KMS-11 (cell line): ENCODE results near the gene ATP8B3.

Experiments
- H2AFZ ChIP-seq: fragments of 200-600 bp; sonication (generic); 2 replicates; pipeline ENCODE4 v1.6.1; 2016; ENCODE audit warnings: antibody characterized with exemption, mixed run types, low read depth
- H3K27ac ChIP-seq: fragments of 200-600 bp; sonication (generic); 2 replicates; pipeline ENCODE4 v1.6.1; 2016; ENCODE audit warnings: mild to moderate bottlenecking, mixed run types
- H3K27me3 ChIP-seq: fragments of 200-600 bp; sonication (generic); 2 replicates; pipeline ENCODE4 v1.6.1; 2017; ENCODE audit warnings: mild to moderate bottlenecking, low read depth, mixed run types, moderate library complexity; ENCODE audit not compliant: insufficient read depth
- H3K36me3 ChIP-seq: fragments of 200-600 bp; sonication (generic); 2 replicates; pipeline ENCODE4 v1.6.1; 2017; ENCODE audit warnings: mild to moderate bottlenecking, mixed run types; ENCODE audit not compliant: insufficient read depth
- H3K4me1 ChIP-seq: fragments of 200-600 bp; sonication (generic); 2 replicates; pipeline ENCODE4 v1.6.1; 2016; ENCODE audit warnings: mild to moderate bottlenecking, low read depth, mixed run types; ENCODE audit not compliant: poor library complexity, severe bottlenecking
- H3K4me2 ChIP-seq: fragments of 200-600 bp; sonication (generic); 2 replicates; pipeline ENCODE4 v1.7.0; 2016; ENCODE audit warnings: mild to moderate bottlenecking, mixed run types
- H3K4me3 ChIP-seq: fragments of 200-600 bp; sonication (generic); IDR thresholded peaks from 2 replicates; pipeline ENCODE4 v1.6.1; 2017; ENCODE audit warnings: low read depth, low read length, mixed read lengths; ENCODE audit not compliant: insufficient read depth
- H3K79me2 ChIP-seq: fragments of 200-600 bp; sonication (generic); 2 replicates; pipeline ENCODE4 v1.6.1; 2016; ENCODE audit warnings: low read depth, mixed run types; ENCODE audit not compliant: insufficient read depth
- H3K9ac ChIP-seq: fragments of 200-600 bp; sonication (generic); 2 replicates; pipeline ENCODE4 v1.6.1; 2016; ENCODE audit warnings: mild to moderate bottlenecking, mixed run types
- H4K20me1 ChIP-seq: fragments of 200-600 bp; sonication (generic); 2 replicates; pipeline ENCODE4 v1.6.1; 2016; ENCODE audit warnings: mild to moderate bottlenecking, mixed run types; ENCODE audit not compliant: insufficient read depth
- TF ChIP-seq, protein P1 (sequence below): fragments of 200-600 bp; sonication (generic); conservative IDR thresholded peaks from 2 replicates; pipeline ENCODE4 v1.6.1; 2017; ENCODE audit warnings: low read depth, mild to moderate bottlenecking, antibody characterized with exemption, low read length, moderate library complexity, mixed read lengths

Gene ATP8B3

DNA sequence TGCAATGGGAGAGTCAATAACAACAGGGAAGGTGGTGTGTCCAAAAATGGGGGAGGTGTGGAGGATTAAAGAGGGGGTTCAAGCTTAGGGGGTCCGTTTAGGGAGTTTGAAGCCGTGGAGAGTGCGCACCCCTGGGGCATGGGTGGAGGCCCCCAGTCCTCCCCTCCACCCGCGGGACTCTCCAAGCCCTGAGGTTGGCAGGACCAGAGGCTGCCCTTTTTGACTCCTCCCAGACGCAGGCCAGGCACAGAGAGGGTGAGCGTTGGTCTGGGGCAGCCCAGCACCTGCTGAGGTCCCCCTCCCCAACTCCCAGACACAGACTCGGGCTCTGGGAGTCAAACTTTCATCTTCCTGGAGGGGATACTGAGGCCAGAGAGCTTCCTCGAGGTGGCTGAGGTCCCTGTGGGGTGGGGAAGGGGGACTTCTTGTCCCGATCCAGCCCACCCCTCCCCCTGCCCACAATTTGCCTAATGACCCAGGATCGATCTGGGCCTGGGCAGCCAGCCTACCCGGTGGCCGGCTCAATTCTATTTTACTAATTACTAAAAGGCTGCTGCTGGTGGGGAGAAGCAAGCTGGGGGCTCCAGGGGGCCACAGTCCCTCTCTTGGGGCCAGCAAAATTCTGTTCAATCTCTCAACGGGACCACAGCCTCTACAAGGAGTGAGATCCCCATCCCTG is 61.6 kb downstream of the ATP8B3 start:
- no peak overlapping the region for H3K9ac ChIP-seq
- peaks cover 75% of the 10 kb centered on the region for H3K27me3 ChIP-seq
- H3K27ac ChIP-seq: no peak overlapping the region
- no peaks in the 10 kb centered on the region for H4K20me1 ChIP-seq
- no peaks in the 10 kb centered on the region for H3K36me3 ChIP-seq
- TF ChIP-seq, protein P1, sequence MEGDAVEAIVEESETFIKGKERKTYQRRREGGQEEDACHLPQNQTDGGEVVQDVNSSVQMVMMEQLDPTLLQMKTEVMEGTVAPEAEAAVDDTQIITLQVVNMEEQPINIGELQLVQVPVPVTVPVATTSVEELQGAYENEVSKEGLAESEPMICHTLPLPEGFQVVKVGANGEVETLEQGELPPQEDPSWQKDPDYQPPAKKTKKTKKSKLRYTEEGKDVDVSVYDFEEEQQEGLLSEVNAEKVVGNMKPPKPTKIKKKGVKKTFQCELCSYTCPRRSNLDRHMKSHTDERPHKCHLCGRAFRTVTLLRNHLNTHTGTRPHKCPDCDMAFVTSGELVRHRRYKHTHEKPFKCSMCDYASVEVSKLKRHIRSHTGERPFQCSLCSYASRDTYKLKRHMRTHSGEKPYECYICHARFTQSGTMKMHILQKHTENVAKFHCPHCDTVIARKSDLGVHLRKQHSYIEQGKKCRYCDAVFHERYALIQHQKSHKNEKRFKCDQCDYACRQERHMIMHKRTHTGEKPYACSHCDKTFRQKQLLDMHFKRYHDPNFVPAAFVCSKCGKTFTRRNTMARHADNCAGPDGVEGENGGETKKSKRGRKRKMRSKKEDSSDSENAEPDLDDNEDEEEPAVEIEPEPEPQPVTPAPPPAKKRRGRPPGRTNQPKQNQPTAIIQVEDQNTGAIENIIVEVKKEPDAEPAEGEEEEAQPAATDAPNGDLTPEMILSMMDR: no peak
- no peaks in the 10 kb centered on the region for H3K79me2 ChIP-seq
- peaks cover 6% of the 10 kb centered on the region for H3K4me1 ChIP-seq
- H3K4me3 ChIP-seq: no peak overlapping the region
- no peak overlapping the region for H2AFZ ChIP-seq
- no peak overlapping the region for H3K4me2 ChIP-seq

DNA sequence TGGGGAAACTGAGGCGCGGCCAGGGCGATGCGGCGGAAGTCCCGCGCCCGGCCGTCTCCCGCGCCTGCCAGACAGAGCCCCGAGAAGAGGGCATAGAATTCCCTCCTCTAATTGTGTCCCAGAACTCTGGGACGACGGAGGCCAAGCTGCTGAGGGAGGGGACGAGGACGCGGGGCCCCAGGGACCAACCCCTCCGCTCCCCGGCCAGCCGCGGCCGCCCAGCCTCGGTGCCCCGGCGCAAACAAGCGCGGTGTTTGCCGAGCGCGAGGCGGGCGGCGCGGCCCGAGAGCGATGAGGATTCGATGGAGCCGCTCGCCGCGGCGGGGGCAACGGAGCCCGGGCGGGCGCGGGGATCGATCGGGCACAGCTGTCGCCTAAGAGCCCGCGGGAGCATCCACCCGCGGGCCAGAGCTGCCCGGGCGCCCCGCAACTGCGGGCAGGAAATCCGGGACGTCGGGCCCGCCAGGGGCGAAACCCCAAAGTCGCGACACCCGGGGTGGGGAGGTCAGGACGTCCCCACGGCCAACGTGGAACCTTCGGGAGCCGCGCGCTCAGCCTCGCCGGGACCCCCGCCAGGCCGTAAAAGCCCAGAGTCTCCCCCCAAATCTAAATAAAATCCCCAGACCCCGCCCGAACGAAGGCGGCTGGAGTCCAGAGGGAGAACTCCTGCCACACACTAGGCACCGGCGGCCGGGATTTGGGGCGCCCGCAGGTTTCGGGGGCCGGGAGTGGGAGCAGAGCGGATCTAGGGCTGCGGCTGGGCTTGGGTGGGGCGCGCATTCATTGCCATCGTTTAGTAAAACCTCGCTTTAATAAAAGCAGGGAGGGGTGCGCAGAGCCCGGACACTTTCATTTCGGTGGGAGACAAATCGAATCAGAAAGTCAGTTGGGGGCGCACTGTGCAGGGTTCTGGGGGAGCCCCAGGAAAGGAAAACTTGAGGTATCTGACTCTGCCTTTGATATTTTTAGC is 62.4 kb downstream of the ATP8B3 start:
- Histone ChIP-seq H3K4me1 (peaks cover 6% of the 10 kb centered on the region), H3K27ac (no peak overlapping the region), H3K9ac (no peak overlapping the region), H3K36me3 (no peaks in the 10 kb centered on the region), H3K79me2 (no peaks in the 10 kb centered on the region), H4K20me1 (no peaks in the 10 kb centered on the region), H2AFZ (no peak overlapping the region), H3K27me3 (peaks cover 73% of the 10 kb centered on the region), H3K4me3 (no peak overlapping the region), H3K4me2 (no peak overlapping the region)
- TF ChIP-seq, protein P1: no peak

DNA sequence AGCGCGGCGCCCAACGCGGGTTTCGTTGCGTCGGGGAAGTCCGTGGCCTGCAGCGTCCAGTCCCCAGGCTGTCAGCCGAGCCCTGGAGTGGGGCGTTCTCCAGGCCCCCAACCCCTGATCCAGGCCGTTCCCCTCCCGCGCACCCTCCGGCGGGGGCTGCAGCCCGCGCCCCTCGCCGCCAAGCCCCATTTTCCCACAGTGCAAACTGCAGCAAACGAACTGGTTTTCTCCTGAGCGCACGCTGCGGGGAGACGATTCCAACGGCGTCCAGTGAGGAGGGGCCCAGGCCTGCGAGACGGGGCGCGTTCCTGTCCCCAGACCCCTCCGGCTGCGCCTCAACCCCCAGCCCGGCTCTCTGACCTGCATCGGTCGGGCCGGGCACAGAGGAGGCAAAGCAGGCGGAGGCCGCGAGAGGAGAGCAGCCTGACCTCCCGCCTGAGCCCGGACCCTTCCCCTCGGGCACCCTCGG is 63.2 kb downstream of the ATP8B3 start:
- H3K4me3 ChIP-seq: no peak overlapping the region
- no peaks in the 10 kb centered on the region for H4K20me1 ChIP-seq
- H3K4me2 ChIP-seq: no peak overlapping the region
- H3K79me2 ChIP-seq: no peaks in the 10 kb centered on the region
- H3K36me3 ChIP-seq: no peaks in the 10 kb centered on the region
- no peak overlapping the region for H3K9ac ChIP-seq
- H3K4me1 ChIP-seq: peaks cover 6% of the 10 kb centered on the region
- H3K27ac ChIP-seq: no peak overlapping the region
- TF ChIP-seq, protein P1: no peak
- peaks cover 75% of the 10 kb centered on the region for H3K27me3 ChIP-seq
- H2AFZ ChIP-seq: no peak overlapping the region

DNA sequence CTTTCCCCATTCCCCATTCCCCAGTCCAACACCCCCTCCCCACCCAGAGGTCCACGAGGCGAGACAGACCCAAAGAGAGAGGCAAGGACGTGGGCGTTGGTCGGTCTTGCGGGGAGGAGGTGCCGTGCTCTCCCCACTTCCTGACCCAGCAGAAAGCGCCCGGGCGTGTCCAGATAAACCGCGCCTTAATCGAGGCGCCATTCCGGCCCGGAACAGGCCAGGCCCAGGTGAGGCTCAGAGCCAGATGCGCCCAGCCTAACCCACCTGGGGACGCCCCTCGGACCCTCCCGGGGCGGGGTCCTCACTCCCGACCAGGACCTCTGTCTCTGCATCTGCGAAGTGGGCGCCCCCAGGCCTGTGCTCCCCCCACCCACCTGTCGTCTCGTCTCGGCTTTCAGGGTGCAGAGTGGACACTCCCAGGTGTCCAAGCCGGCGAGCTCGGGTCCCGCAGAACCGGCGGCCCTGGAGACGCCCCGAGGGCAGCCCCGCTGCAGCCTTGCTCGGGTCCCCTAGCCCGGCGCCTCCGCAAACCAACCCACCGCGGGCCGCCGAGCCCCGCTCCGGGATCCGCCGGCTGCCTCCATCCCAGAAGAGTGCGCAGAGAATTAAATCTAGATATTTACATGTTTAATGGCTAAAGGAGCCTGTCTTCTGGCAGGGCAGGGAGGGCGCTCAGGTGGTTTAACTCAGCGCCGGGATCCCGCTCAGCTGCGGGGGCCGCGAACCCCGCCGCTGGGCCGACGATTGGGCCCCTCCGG is 63.8 kb downstream of the ATP8B3 start:
- no peak overlapping the region for H3K27ac ChIP-seq
- no peaks in the 10 kb centered on the region for H3K36me3 ChIP-seq
- no peak overlapping the region for H3K9ac ChIP-seq
- H3K79me2 ChIP-seq: no peaks in the 10 kb centered on the region
- H3K4me2 ChIP-seq: peak overlapping the region; percentile 57
- TF ChIP-seq, protein P1: no peak
- peaks cover 78% of the 10 kb centered on the region for H3K27me3 ChIP-seq
- peak overlapping the region; percentile 41 for H2AFZ ChIP-seq
- peaks cover 6% of the 10 kb centered on the region for H3K4me1 ChIP-seq
- H4K20me1 ChIP-seq: no peaks in the 10 kb centered on the region
- no peak overlapping the region for H3K4me3 ChIP-seq
